ENCODE data around the gene SGSM2. TPM values are rescaled to one million over a fixed set of nuclear protein-coding genes. Genes with fewer than 3 reads are reported as not detected.
A peak's percentile ranks its signal among the peaks of the same experiment; 100 is the strongest.
"Not testable (repeated sequence)": the region's sequence is repeated elsewhere in the genome, so short reads cannot be mapped to it uniquely, and the experiment has no call there.

The SGSM2 gene
- total RNA-seq, 2 experiments from 2014 or later, result 21.4 to 28.0 TPM

- ATAC-seq (peak; percentile 89), DNase-seq (peak; percentile 98)
- H3K4me1 Mint-ChIP-seq, result peaks cover 46% of the 10 kb centered on the region
- H3K27me3 Mint-ChIP-seq, result no peaks in the 10 kb centered on the region
- H3K4me3 Mint-ChIP-seq, result peak within 1 kb of the TSS; percentile 81
- POLR2A ChIA-PET, result interaction anchor here (0.5 to 1.4 kb wide), 10 partner anchors 13 to 136 kb away, joined by 3 to 11 read pairs (median 3); no protein-coding TSS in a partner anchor
- CTCF ChIA-PET, result interaction anchor here (0.6 to 1.3 kb wide), 8 partner anchors 10 to 247 kb away, joined by 3 to 4 read pairs (median 3); no protein-coding TSS in a partner anchor
- H3K36me3 Mint-ChIP-seq (ENCODE audit: low read depth), result peaks cover 33% of the 10 kb centered on the region
- intact Hi-C loops (cut with DNase I, micrococcal nuclease), result loop anchor here (1.0 to 10.0 kb wide), 17 partner anchors 33 to 1839 kb away; partner anchors contain the start of genes TSR1 (in 2 of the 2), CLUH (in 1 of the 2), CYB5D2 (in 1 of the 2) and DPH1 (in 1 of the 2)
- no peaks in the 10 kb centered on the region for H3K9me3 Mint-ChIP-seq (ENCODE audit: low read depth)
- H3K27ac Mint-ChIP-seq, result peak within 1 kb of the TSS; percentile 61
Observed at GRCh38 chr17:2303204-2304188, 33.8 kb upstream of the SGSM2 start, which contains the start of the genes SMG6 and SRR. TSS of gene SMG6 (minus strand) at chr17:2303785. CDS start at chr17:2303720, 65 bp downstream. TSS of gene SRR (plus strand) at chr17:2303950. CDS start at chr17:2315561, 11,611 bp downstream.

- Mint-ChIP-seq H3K4me3 (peak overlapping the region; percentile 81), H3K27ac (peak overlapping the region; percentile 29), H3K36me3 (ENCODE audit: low read depth) (peaks cover 21% of the 10 kb centered on the region), H3K27me3 (no peaks in the 10 kb centered on the region), H3K9me3 (ENCODE audit: low read depth) (no peaks in the 10 kb centered on the region), H3K4me1 (peaks cover 41% of the 10 kb centered on the region)
- ChIA-PET CTCF (interaction anchor here (0.7 to 1.2 kb wide), 3 partner anchors 26 to 97 kb away, joined by 3 to 4 read pairs (median 3); no protein-coding TSS in a partner anchor), POLR2A (interaction anchor here (0.6 kb wide), 1 partner anchor 36 kb away, joined by 10 read pairs; no protein-coding TSS in a partner anchor)
- intact Hi-C loops (cut with DNase I, micrococcal nuclease), result loop anchor here in 1 of 2 experiments (10.0 kb wide), 1 partner anchor 470 kb away; the partner anchor contains the start of gene RPA1
- DNase-seq (no peak), ATAC-seq (no peak)
Observed at GRCh38 chr17:2304931-2305330, 32.4 kb upstream of the SGSM2 start.

- ChIA-PET POLR2A (interaction anchor here (0.6 kb wide), 2 partner anchors 202 to 254 kb away, joined by 3 read pairs; no protein-coding TSS in a partner anchor), CTCF (interaction anchor here (0.6 kb wide), 2 partner anchors 49 to 50 kb away, joined by 3 to 4 read pairs; no protein-coding TSS in a partner anchor)
- intact Hi-C loops (cut with DNase I, micrococcal nuclease), result loop anchor here in 1 of 2 experiments (10.0 kb wide), 1 partner anchor 475 kb away; the partner anchor contains the start of gene RPA1
Observed at GRCh38 chr17:2309338-2310154, 27.8 kb upstream of the SGSM2 start.

GRCh38 chr17:2312736-2313135, 24.6 kb upstream of the SGSM2 start:
- ChIA-PET POLR2A (no interaction called here), CTCF (no interaction called here)
- no peaks in the 10 kb centered on the region for H3K27me3 Mint-ChIP-seq
- no peak overlapping the region for H3K27ac Mint-ChIP-seq
- intact Hi-C loops (cut with DNase I, micrococcal nuclease), result no loop called here
- H3K4me1 Mint-ChIP-seq, result peaks cover 4% of the 10 kb centered on the region
- H3K9me3 Mint-ChIP-seq (ENCODE audit: low read depth), result no peaks in the 10 kb centered on the region
- ATAC-seq, result no peak
- no peak for DNase-seq
- no peaks in the 10 kb centered on the region for H3K36me3 Mint-ChIP-seq (ENCODE audit: low read depth)
- no peak overlapping the region for H3K4me3 Mint-ChIP-seq

More at GRCh38 chr17:2309338-2310154, 27.8 kb upstream of the SGSM2 start:
- H3K36me3 Mint-ChIP-seq (ENCODE audit: low read depth), result peaks cover 14% of the 10 kb centered on the region
- H3K27ac Mint-ChIP-seq, result no peak overlapping the region
- H3K27me3 Mint-ChIP-seq, result no peaks in the 10 kb centered on the region
- ATAC-seq, result no peak
- no peak for DNase-seq
- peaks cover 21% of the 10 kb centered on the region for H3K4me1 Mint-ChIP-seq
- no peaks in the 10 kb centered on the region for H3K9me3 Mint-ChIP-seq (ENCODE audit: low read depth)
- no peak overlapping the region for H3K4me3 Mint-ChIP-seq

GRCh38 chr17:2316916-2317205, 20.4 kb upstream of the SGSM2 start:
- DNase-seq; H3K27me3 Mint-ChIP-seq; H3K36me3 Mint-ChIP-seq (ENCODE audit: low read depth); H3K9me3 Mint-ChIP-seq (ENCODE audit: low read depth); ATAC-seq; H3K4me3 Mint-ChIP-seq; intact Hi-C loops (cut with DNase I, micrococcal nuclease); H3K4me1 Mint-ChIP-seq; H3K27ac Mint-ChIP-seq: not testable (repeated sequence)
- POLR2A ChIA-PET, result interaction anchor here (0.6 kb wide), 1 partner anchor 14 kb away, joined by 3 read pairs; no protein-coding TSS in a partner anchor
- CTCF ChIA-PET, result interaction anchor here (0.9 kb wide), 1 partner anchor 99 kb away, joined by 3 read pairs; no protein-coding TSS in a partner anchor

GRCh38 chr17:2317796-2318195, 19.5 kb upstream of the SGSM2 start:
- DNase-seq (no peak), ATAC-seq (no peak)
- ChIA-PET CTCF (no interaction called here), POLR2A (interaction anchor here (0.7 kb wide), 1 partner anchor 47 kb away, joined by 9 read pairs; no protein-coding TSS in a partner anchor)
- Mint-ChIP-seq H3K9me3 (ENCODE audit: low read depth) (no peaks in the 10 kb centered on the region), H3K27ac (no peak overlapping the region), H3K27me3 (no peaks in the 10 kb centered on the region), H3K4me1 (no peaks in the 10 kb centered on the region), H3K4me3 (no peak overlapping the region), H3K36me3 (ENCODE audit: low read depth) (peaks cover 15% of the 10 kb centered on the region)
- intact Hi-C loops (cut with DNase I, micrococcal nuclease), result no loop called here

- Mint-ChIP-seq H3K36me3 (ENCODE audit: low read depth) (peaks cover 27% of the 10 kb centered on the region), H3K4me1 (no peaks in the 10 kb centered on the region), H3K9me3 (ENCODE audit: low read depth) (no peaks in the 10 kb centered on the region), H3K27me3 (no peaks in the 10 kb centered on the region), H3K27ac (no peak overlapping the region), H3K4me3 (no peak overlapping the region)
- intact Hi-C loops (cut with DNase I, micrococcal nuclease), result no loop called here
- no peak for ATAC-seq
- CTCF ChIA-PET, result interaction anchor here (0.8 kb wide), 1 partner anchor 423 kb away, joined by 3 read pairs; no protein-coding TSS in a partner anchor
- DNase-seq, result no peak
- POLR2A ChIA-PET, result interaction anchor here (0.6 kb wide), 1 partner anchor 631 kb away, joined by 3 read pairs; no protein-coding TSS in a partner anchor
Observed at GRCh38 chr17:2319051-2319450, 18.2 kb upstream of the SGSM2 start.

- Mint-ChIP-seq H3K4me1 (no peaks in the 10 kb centered on the region), H3K4me3 (no peak overlapping the region), H3K9me3 (ENCODE audit: low read depth) (no peaks in the 10 kb centered on the region), H3K36me3 (ENCODE audit: low read depth) (peaks cover 48% of the 10 kb centered on the region), H3K27me3 (no peaks in the 10 kb centered on the region), H3K27ac (no peak overlapping the region)
- DNase-seq (no peak), ATAC-seq (no peak)
- intact Hi-C loops (cut with DNase I, micrococcal nuclease), result no loop called here
- ChIA-PET POLR2A (interaction anchor here (0.9 kb wide), 1 partner anchor 15 kb away, joined by 3 read pairs; the partner anchor contains the start of gene TSR1), CTCF (interaction anchor here (1.0 kb wide), 1 partner anchor 10 kb away, joined by 6 read pairs; no protein-coding TSS in a partner anchor)
Observed at GRCh38 chr17:2321399-2321798, 15.9 kb upstream of the SGSM2 start.

GRCh38 chr17:2323629-2324314, 13.5 kb upstream of the SGSM2 start:
- intact Hi-C loops (cut with DNase I, micrococcal nuclease), result no loop called here
- CTCF ChIA-PET, result interaction anchor here (1.4 kb wide), 1 partner anchor 30 kb away, joined by 5 read pairs; no protein-coding TSS in a partner anchor
- no peak overlapping the region for H3K4me3 Mint-ChIP-seq
- POLR2A ChIA-PET, result interaction anchor here (1.1 kb wide), 1 partner anchor 20 kb away, joined by 3 read pairs; the partner anchor contains the start of genes SMG6 and SRR
- no peaks in the 10 kb centered on the region for H3K9me3 Mint-ChIP-seq (ENCODE audit: low read depth)
- peaks cover 55% of the 10 kb centered on the region for H3K36me3 Mint-ChIP-seq (ENCODE audit: low read depth)
- H3K4me1 Mint-ChIP-seq, result no peaks in the 10 kb centered on the region
- H3K27ac Mint-ChIP-seq, result no peak overlapping the region
- DNase-seq (no peak), ATAC-seq (no peak)
- no peaks in the 10 kb centered on the region for H3K27me3 Mint-ChIP-seq

- Mint-ChIP-seq H3K9me3 (ENCODE audit: low read depth) (no peaks in the 10 kb centered on the region), H3K4me1 (peaks cover 18% of the 10 kb centered on the region), H3K27me3 (no peaks in the 10 kb centered on the region), H3K27ac (peak overlapping the region; percentile 38), H3K36me3 (ENCODE audit: low read depth) (peaks cover 17% of the 10 kb centered on the region), H3K4me3 (no peak overlapping the region)
- ATAC-seq (peak; percentile 23), DNase-seq (peak; percentile 22)
- CTCF ChIA-PET, result interaction anchor here (0.6 to 1.7 kb wide), 4 partner anchors 10 to 51 kb away, joined by 3 to 6 read pairs (median 3); no protein-coding TSS in a partner anchor
- intact Hi-C loops (cut with DNase I, micrococcal nuclease), result no loop called here
- POLR2A ChIA-PET, result no interaction called here
Observed at GRCh38 chr17:2331303-2331702, 6.0 kb upstream of the SGSM2 start.
